ENCODE results near the gene SSRP1.

DNA sequence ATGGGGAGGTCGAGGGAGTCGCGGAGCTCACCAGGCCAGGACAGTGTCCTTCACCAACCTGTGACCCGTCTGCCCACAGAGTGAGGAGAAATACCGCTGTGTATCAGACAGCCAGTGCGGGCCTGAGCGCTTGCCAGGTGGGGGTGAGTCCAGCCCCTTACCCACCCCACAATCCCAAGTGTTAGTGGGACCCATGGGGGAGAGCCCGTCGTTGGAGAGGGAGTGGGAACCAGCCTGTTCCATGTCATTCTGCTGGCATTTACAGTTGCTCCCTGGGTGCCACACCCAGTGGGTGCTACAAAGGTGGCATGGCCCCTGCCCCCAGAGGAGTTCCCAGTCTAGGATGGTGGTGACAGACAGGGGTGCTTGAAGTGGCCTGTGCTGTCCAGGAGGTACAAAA lies 11.6 kb upstream of the SSRP1 start:
- no peak for TF ChIP-seq CTCF (IDR thresholded peaks at IDR 0.05 in 4 of 5, conservative IDR thresholded peaks at IDR 0.05 in 1 of 5)
- no peak for TF ChIP-seq POLR2A (IDR thresholded peaks at IDR 0.05)

Measured in gastrocnemius medialis (tissue), 4 donors.